Measurements from ENCODE around the gene HAAO. TPM values are rescaled to one million over a fixed set of nuclear protein-coding genes. Genes with fewer than 3 reads are reported as not detected.

HAAO gene
- total and polyA plus RNA-seq, 9 donors: 6.2 to 33.0 (median 26.1) TPM

GRCh38 chr2:42791606-42792005 is 777 bp downstream of the HAAO start:
- intact Hi-C loops (cut with DNase I): no loop called here
- Histone ChIP-seq H3K4me1 (ENCODE audit: insufficient read depth) (peaks cover 12% of the 10 kb centered on the region), H3K4me3 (peak overlapping the region; percentile 83), H3K27me3 (no peaks in the 10 kb centered on the region), H3K36me3 (no peaks in the 10 kb centered on the region), H3K27ac (peak overlapping the region; percentile 85 to 97), H3K9me3 (no peaks in the 10 kb centered on the region)
- 70 to 87% (median 84%) methylated on average over 4 of the region's 4 CpGs for WGBS, 3 donors
- DNase-seq: peak in 1 of 5 donors; percentile 21
- TF ChIP-seq EP300 (IDR thresholded peaks at IDR 0.05) (no peak), CTCF (IDR thresholded peaks at IDR 0.05) (no peak), POLR2A (IDR thresholded peaks at IDR 0.05) (no peak)

GRCh38 chr2:42789751-42790150 is 2.6 kb downstream of the HAAO start:
- no peak overlapping the region for H3K4me3 ChIP-seq
- peaks cover 10% of the 10 kb centered on the region for H3K4me1 ChIP-seq (ENCODE audit: insufficient read depth)
- H3K9me3 ChIP-seq: no peaks in the 10 kb centered on the region
- no peaks in the 10 kb centered on the region for H3K27me3 ChIP-seq
- intact Hi-C loops (cut with DNase I): no loop called here
- DNase-seq: peak in 1 of 5 donors; percentile 12
- TF ChIP-seq POLR2A (IDR thresholded peaks at IDR 0.05): no peak
- no peak for TF ChIP-seq EP300 (IDR thresholded peaks at IDR 0.05)
- no peak for TF ChIP-seq CTCF (IDR thresholded peaks at IDR 0.05)
- H3K36me3 ChIP-seq: no peaks in the 10 kb centered on the region
- WGBS, 3 donors: 90 to 100% (median 95%) methylated on average over 2 of the region's 2 CpGs
- H3K27ac ChIP-seq: no peak overlapping the region

- DNase-seq: peak in 1 of 5 donors; percentile 14
- TF ChIP-seq EP300 (IDR thresholded peaks at IDR 0.05) (no peak), CTCF (IDR thresholded peaks at IDR 0.05) (no peak), POLR2A (IDR thresholded peaks at IDR 0.05) (no peak)
- Histone ChIP-seq H3K36me3 (no peaks in the 10 kb centered on the region), H3K4me3 (no peak overlapping the region), H3K27me3 (no peaks in the 10 kb centered on the region), H3K27ac (no peak overlapping the region), H3K9me3 (no peaks in the 10 kb centered on the region), H3K4me1 (ENCODE audit: insufficient read depth) (peaks cover 5% of the 10 kb centered on the region)
- WGBS, 3 donors: 63 to 74% (median 65%) methylated on average over 4 of the region's 4 CpGs
- intact Hi-C loops (cut with DNase I): no loop called here
Observed at GRCh38 chr2:42788882-42789281, 3.5 kb downstream of the HAAO start.

GRCh38 chr2:42788478-42788793 is 3.9 kb downstream of the HAAO start:
- WGBS, 3 donors: 61 to 86% (median 81%) methylated on average over 9 of the region's 9 CpGs
- no peak for TF ChIP-seq EP300 (IDR thresholded peaks at IDR 0.05)
- no peak for TF ChIP-seq CTCF (IDR thresholded peaks at IDR 0.05)
- no peak for TF ChIP-seq POLR2A (IDR thresholded peaks at IDR 0.05)
- Histone ChIP-seq H3K9me3 (no peaks in the 10 kb centered on the region), H3K36me3 (no peaks in the 10 kb centered on the region), H3K4me3 (no peak overlapping the region), H3K27ac (no peak overlapping the region), H3K27me3 (no peaks in the 10 kb centered on the region), H3K4me1 (ENCODE audit: insufficient read depth) (peaks cover 5% of the 10 kb centered on the region)
- intact Hi-C loops (cut with DNase I): no loop called here
- DNase-seq: peak in 1 of 5 donors; percentile 12

Data from ovary (tissue), 9 donors.